HepG2 (cell line): Measurements from ENCODE around the gene ELP5. TPM values are rescaled to one million over a fixed set of nuclear protein-coding genes. Genes with fewer than 3 reads are reported as not detected.

ENCODE experiments used
- ATAC-seq: fragments of 200-7000 bp; cut with Tn5 transposase; 3 replicates; pipeline ENCODE4 v1.9.1; 2020; ENCODE audit warnings: mild to moderate bottlenecking, moderate library complexity
- BruUV-seq: library from RNA; stranded (reverse); fragments of 400-500 nt; replicated peaks from 2 replicates; lab custom pipeline; 2021; lab: Mats Ljungman, UMichigan
- CTCF ChIA-PET: fragments of 300-600 bp; formaldehyde crosslinking; extraction: SDS; loops from one replicate; lab custom pipeline; 2021; ENCODE audit warnings: low total read pairs, inconsistent platforms, low intra/inter-chr PET ratio; lab: Yijun Ruan, JAX
- POLR2A ChIA-PET: fragments of 350-600 bp; sonication (Branson Sonifier 250); formaldehyde crosslinking; loops from one replicate; lab custom pipeline; 2020; ENCODE audit warnings: antibody characterized with exemption, inconsistent platforms; lab: Yijun Ruan, JAX
- DNase-seq: peaks from one replicate; pipeline ENCODE4 v3.0.0-alpha.2; 2015; ENCODE audit warnings: low spot score
- FAIRE-seq: peaks from 3 replicates; lab custom pipeline; 2011; peaks lifted over from hg19 to GRCh38; lab: Jason Lieb, UNC
- H2AFZ ChIP-seq: one replicate; pipeline ENCODE4 v1.6.1; 2011; ENCODE audit warnings: low read length, inconsistent platforms
- H3K27ac ChIP-seq: fragments of 300-600 bp; 3 replicates; pipeline ENCODE4 v1.8.0; 2011; ENCODE audit warnings: mixed run types, mild to moderate bottlenecking, mixed read lengths, low read length, inconsistent platforms; ENCODE audit not compliant: insufficient read depth; ENCODE audit errors: extremely low read length
- H3K27me3 ChIP-seq, 2 experiments: fragments of 200-600 bp in 1 of 2; 2 replicates in 1 of 2; 3 replicates in 1 of 2; pipeline versions ENCODE4 v1.6.0 to v1.8.0; 2011; ENCODE audit warnings: low read length in 2 of 2, mild to moderate bottlenecking in 2 of 2, moderate library complexity in 2 of 2, inconsistent platforms in 1 of 2; ENCODE audit not compliant: insufficient read depth in 2 of 2, control insufficient read depth in 1 of 2
- H3K36me3 ChIP-seq, 2 experiments: fragments of 200-600 bp in 1 of 2; replicated peaks in 1 of 2; 2 replicates in 1 of 2; 3 replicates in 1 of 2; pipeline versions ENCODE4 v1.5.1 to v1.8.0; 2011; ENCODE audit warnings: low read length in 2 of 2, inconsistent platforms in 1 of 2; ENCODE audit not compliant: insufficient read depth in 2 of 2, control insufficient read depth in 1 of 2
- H3K4me1 ChIP-seq: 2 replicates; pipeline ENCODE4 v1.5.1; 2012; ENCODE audit warnings: low read length, inconsistent platforms; ENCODE audit not compliant: insufficient read depth
- H3K4me2 ChIP-seq: 2 replicates; pipeline ENCODE4 v1.6.0; 2011; ENCODE audit warnings: low read depth, low read length, inconsistent platforms
- H3K4me3 ChIP-seq, 3 experiments: fragments of 200-600 bp in 1 of 3; sonication (generic), shearing (Covaris generic) in 1 of 3; replicated peaks in 1 of 3; 2 replicates each; pipeline ENCODE4 v1.5.1; 2011 to 2016; ENCODE audit warnings: low read length in 3 of 3, inconsistent platforms in 2 of 3, low read depth in 2 of 3, mild to moderate bottlenecking in 2 of 3, control low read depth in 1 of 3, mixed read lengths in 1 of 3; ENCODE audit not compliant: insufficient read depth in 1 of 3
- H3K79me2 ChIP-seq: one replicate; pipeline ENCODE4 v1.6.1; 2011; ENCODE audit warnings: low read length, inconsistent platforms; ENCODE audit not compliant: insufficient read depth
- H3K9ac ChIP-seq: 2 replicates; pipeline ENCODE4 v1.6.0; 2011; ENCODE audit warnings: mild to moderate bottlenecking, low read depth, low read length, inconsistent platforms; ENCODE audit not compliant: insufficient read depth
- H3K9me3 ChIP-seq: 2 replicates; pipeline ENCODE4 v1.5.1; 2012; ENCODE audit warnings: mild to moderate bottlenecking, low read length
- H4K20me1 ChIP-seq: 2 replicates; pipeline ENCODE4 v1.6.0; 2011; ENCODE audit warnings: inconsistent platforms, mild to moderate bottlenecking, low read length, moderate library complexity; ENCODE audit not compliant: insufficient read depth
- AGO2 ChIP-seq: fragments of 200-400 bp; formaldehyde crosslinking; optimal IDR thresholded peaks from 2 replicates; pipeline ENCODE3; 2017; ENCODE audit warnings: mild to moderate bottlenecking, low read depth, low read length, moderate library complexity
- BRCA1 ChIP-seq: sonication (generic); formaldehyde crosslinking; IDR thresholded peaks from 2 replicates; pipeline ENCODE4 v1.4.0; 2020; ENCODE audit warnings: missing genetic modification reagents
- DMAP1 ChIP-seq: IDR thresholded peaks from 2 replicates; pipeline ENCODE4 v1.6.1; 2016
- HNF1A ChIP-seq, 2 experiments: sonication (generic) in 1 of 2; formaldehyde crosslinking in 1 of 2; IDR thresholded peaks; 2 replicates each; pipeline versions ENCODE4 v1.4.0 to v1.6.1; 2016 to 2020; ENCODE audit warnings: borderline replicate concordance in 1 of 2, low read depth in 1 of 2, mild to moderate bottlenecking in 1 of 2, missing genetic modification reagents in 1 of 2
- HNRNPUL1 ChIP-seq: fragments of 200-400 bp; formaldehyde crosslinking; IDR thresholded peaks from 2 replicates; pipeline ENCODE4 v1.6.1; 2017; ENCODE audit warnings: low read depth, mild to moderate bottlenecking, low read length, moderate library complexity
- NR0B2 ChIP-seq: sonication (generic); formaldehyde crosslinking; IDR thresholded peaks from 2 replicates; pipeline ENCODE4 v1.4.0; 2020; ENCODE audit warnings: mild to moderate bottlenecking, missing genetic modification reagents
- PHF20 ChIP-seq: sonication (generic); formaldehyde crosslinking; IDR thresholded peaks from 2 replicates; pipeline ENCODE4 v1.5.0; 2020; ENCODE audit warnings: mild to moderate bottlenecking, missing genetic modification reagents
- RBFOX2 ChIP-seq: fragments of 200-400 bp; formaldehyde crosslinking; IDR thresholded peaks from 2 replicates; pipeline ENCODE4 v1.6.1; 2017; ENCODE audit warnings: low read depth, mild to moderate bottlenecking, low read length
- RFXANK ChIP-seq: IDR thresholded peaks from 2 replicates; pipeline ENCODE4 v1.6.1; 2016
- TIGD3 ChIP-seq: sonication (generic); formaldehyde crosslinking; IDR thresholded peaks from 2 replicates; pipeline ENCODE4 v1.5.1; 2020; ENCODE audit warnings: mild to moderate bottlenecking, missing genetic modification reagents, borderline replicate concordance
- ZBTB7A ChIP-seq: sonication (generic); formaldehyde crosslinking; IDR thresholded peaks from 2 replicates; pipeline ENCODE4 v1.8.0; 2022; ENCODE audit warnings: mild to moderate bottlenecking, missing genetic modification reagents
- ZC3H13 ChIP-seq: sonication (generic); formaldehyde crosslinking; IDR thresholded peaks from 2 replicates; pipeline ENCODE4 v1.8.1; 2023; ENCODE audit warnings: mild to moderate bottlenecking, missing genetic modification reagents, moderate library complexity
- ZNF296 ChIP-seq: sonication (generic); formaldehyde crosslinking; conservative IDR thresholded peaks from 2 replicates; pipeline ENCODE4 v1.5.0; 2020; ENCODE audit warnings: mild to moderate bottlenecking, missing genetic modification reagents
- ZNF572 ChIP-seq: sonication (generic); formaldehyde crosslinking; IDR thresholded peaks from 2 replicates; pipeline ENCODE4 v1.5.1; 2020; ENCODE audit warnings: mild to moderate bottlenecking, missing genetic modification reagents
- ZNF703 ChIP-seq: sonication (generic); formaldehyde crosslinking; IDR thresholded peaks from 2 replicates; pipeline ENCODE4 v1.5.1; 2020; ENCODE audit warnings: missing genetic modification reagents, mild to moderate bottlenecking, moderate library complexity, borderline replicate concordance
- ZNF792 ChIP-seq: IDR thresholded peaks from 2 replicates; pipeline ENCODE4 v1.6.1; 2016
- ZSCAN21 ChIP-seq: sonication (generic); formaldehyde crosslinking; IDR thresholded peaks from 2 replicates; pipeline ENCODE4 v1.8.0; 2022; ENCODE audit warnings: mild to moderate bottlenecking, missing genetic modification reagents, moderate library complexity, borderline replicate concordance
- ZSCAN9 ChIP-seq: IDR thresholded peaks from 2 replicates; pipeline ENCODE4 v1.6.1; 2016; ENCODE audit warnings: borderline replicate concordance
- WGBS: methylation state at CpG from one replicate; pipeline ENCODE4 v1.1.6; 2017; ENCODE audit warnings: low lambda C conversion rate; 5-methylcytosine and 5-hydroxymethylcytosine counted together
- in situ Hi-C: cut with HindIII; loops from 2 replicates; pipeline ENCODE4 v1.10.0; 2017; ENCODE audit warnings: low pct_unique_long_range_greater_than_20kb; ENCODE audit not compliant: extremely low pct_ligation_motif_present
- intact Hi-C: fragments of 100-400 bp; cut with micrococcal nuclease; formaldehyde crosslinking; loops from one replicate; pipeline ENCODE4 v1.10.0; 2022; ENCODE audit not compliant: unreplicated experiment
- polyA plus RNA-seq, 8 experiments: library from polyadenylated mRNA; depleted of rRNA in 3 of 8; stranded (reverse) in 7 of 8; unstranded in 1 of 8; fragments of >200 nt; fragmentation: Illumina TruSeq in 4 of 8; extraction: Trizol in 4 of 8; gene quantifications; 2 replicates each; pipeline versions ENCODE4 v1.2.1 to v1.2.3, GENCODE V29; 2011 to 2016; ENCODE audit warnings: low read depth in 4 of 8, missing spikeins in 1 of 8, mixed read lengths in 1 of 8; ENCODE audit not compliant: insufficient read depth in 1 of 8
- total RNA-seq, 5 experiments: library from RNA; depleted of rRNA; stranded (reverse); fragments of >200 nt; fragmentation: Illumina TruSeq; extraction: Trizol; gene quantifications; 2 replicates each; pipeline ENCODE4 v1.2.3, GENCODE V29; 2016; ENCODE audit warnings: low read depth in 1 of 5

The ELP5 gene
- total and polyA plus RNA-seq, 2 of the 13 experiments (the other 11 are each of a cell fraction or from before 2014, with no cell fraction given), result 67.6 to 69.8 TPM

GRCh38 chr17:7222093-7222971 is 29.7 kb upstream of the ELP5 start:
- ATAC-seq (no peak), DNase-seq (no peak), FAIRE-seq (no peak)
- H3K79me2 ChIP-seq, result peaks cover 14% of the 10 kb centered on the region
- H3K27ac ChIP-seq, result no peak overlapping the region
- no peak overlapping the region for H3K9ac ChIP-seq
- no peak overlapping the region for H2AFZ ChIP-seq
- no peaks in the 10 kb centered on the region for H3K9me3 ChIP-seq
- H4K20me1 ChIP-seq, result peaks cover 10% of the 10 kb centered on the region; the same call in 1 of the 2 replicates
- H3K27me3 ChIP-seq, result peaks cover 0 to 4% of the 10 kb centered on the region in 2 experiments; a peak in 2 of 5 replicates
- ChIA-PET CTCF (interaction anchor here (1.3 kb wide), 1 partner anchor 74 kb away, joined by 6 read pairs; no protein-coding TSS in a partner anchor), POLR2A (interaction anchor here (2.0 to 6.8 kb wide), 4 partner anchors 13 to 91 kb away, joined by 8 to 140 read pairs (median 24); partner anchors contain the start of genes DVL2, GABARAP and PHF23)
- no peak overlapping the region for H3K4me3 ChIP-seq
- peaks cover 40% of the 10 kb centered on the region for H3K4me1 ChIP-seq
- WGBS, result 93% methylated on average over 11 of the region's 15 CpGs
- intact Hi-C loops (no loop called here), in situ Hi-C loops (no loop called here)
- BruUV-seq, result TSS peak; percentile 44
- H3K4me2 ChIP-seq, result no peak overlapping the region
- peaks cover 16 to 57% of the 10 kb centered on the region in 2 experiments; a peak in 4 of 5 replicates for H3K36me3 ChIP-seq
- TF ChIP-seq ZNF572 (CRISPR knock-in tag) (no peak), ZNF703 (CRISPR knock-in tag) (no peak), PHF20 (CRISPR knock-in tag) (no peak), ZSCAN21 (CRISPR knock-in tag) (no peak), RFXANK (CRISPR knock-in tag) (no peak), ZC3H13 (CRISPR knock-in tag) (0 out of 2 replicates have a peak, but pooled peaks have one; percentile 30), TIGD3 (CRISPR knock-in tag) (no peak), RBFOX2 (peak; percentile 63), AGO2 (peak; percentile 13), ZBTB7A (CRISPR knock-in tag) (no peak), HNRNPUL1 (no peak), NR0B2 (CRISPR knock-in tag) (0 out of 2 replicates have a peak, but pooled peaks have one; percentile 23), ZSCAN9 (CRISPR knock-in tag) (no peak), BRCA1 (CRISPR knock-in tag) (no peak), DMAP1 (CRISPR knock-in tag) (no peak), ZNF296 (CRISPR knock-in tag) (0 out of 2 replicates have a peak, but pooled peaks have one; percentile 32), ZNF792 (no peak), HNF1A (IDR thresholded peaks at IDR 0.05; ENCODE audit: low read depth) (no peak), HNF1A (CRISPR knock-in tag; IDR thresholded peaks at IDR 0.05; ENCODE audit: borderline replicate concordance) (no peak)
